GM19238 (cell line): ENCODE results near the gene DUSP1.

Experiments
- DNase-seq: peaks from one replicate; pipeline ENCODE4 v3.0.0; 2011; ENCODE audit warnings: low spot score; ENCODE audit not compliant: insufficient read length

Gene DUSP1

DNA sequence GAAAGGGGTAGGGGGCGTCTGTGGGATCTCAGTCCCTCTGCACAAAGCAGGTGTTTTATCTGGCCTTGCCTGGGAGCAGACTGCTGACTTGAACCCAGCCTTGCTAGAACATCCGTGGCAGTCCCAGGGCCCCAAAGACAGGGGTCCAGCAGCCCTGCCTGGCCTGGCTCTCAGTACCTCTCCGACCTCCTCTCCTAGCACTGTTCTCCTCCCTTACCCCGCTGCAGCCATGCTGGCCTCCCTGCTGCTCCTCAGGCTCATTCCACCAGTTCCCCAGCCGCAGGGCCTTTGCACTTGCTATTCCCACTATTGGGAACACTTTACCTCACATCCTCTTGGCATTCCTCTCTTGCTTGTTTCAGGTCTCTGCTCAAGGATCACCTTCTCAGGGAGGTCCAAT is 45.2 kb downstream of the DUSP1 start:
- DNase-seq: no peak

GRCh38 chr5:172725273-172725672 is 45.7 kb downstream of the DUSP1 start:
- DNase-seq: no peak

DNA sequence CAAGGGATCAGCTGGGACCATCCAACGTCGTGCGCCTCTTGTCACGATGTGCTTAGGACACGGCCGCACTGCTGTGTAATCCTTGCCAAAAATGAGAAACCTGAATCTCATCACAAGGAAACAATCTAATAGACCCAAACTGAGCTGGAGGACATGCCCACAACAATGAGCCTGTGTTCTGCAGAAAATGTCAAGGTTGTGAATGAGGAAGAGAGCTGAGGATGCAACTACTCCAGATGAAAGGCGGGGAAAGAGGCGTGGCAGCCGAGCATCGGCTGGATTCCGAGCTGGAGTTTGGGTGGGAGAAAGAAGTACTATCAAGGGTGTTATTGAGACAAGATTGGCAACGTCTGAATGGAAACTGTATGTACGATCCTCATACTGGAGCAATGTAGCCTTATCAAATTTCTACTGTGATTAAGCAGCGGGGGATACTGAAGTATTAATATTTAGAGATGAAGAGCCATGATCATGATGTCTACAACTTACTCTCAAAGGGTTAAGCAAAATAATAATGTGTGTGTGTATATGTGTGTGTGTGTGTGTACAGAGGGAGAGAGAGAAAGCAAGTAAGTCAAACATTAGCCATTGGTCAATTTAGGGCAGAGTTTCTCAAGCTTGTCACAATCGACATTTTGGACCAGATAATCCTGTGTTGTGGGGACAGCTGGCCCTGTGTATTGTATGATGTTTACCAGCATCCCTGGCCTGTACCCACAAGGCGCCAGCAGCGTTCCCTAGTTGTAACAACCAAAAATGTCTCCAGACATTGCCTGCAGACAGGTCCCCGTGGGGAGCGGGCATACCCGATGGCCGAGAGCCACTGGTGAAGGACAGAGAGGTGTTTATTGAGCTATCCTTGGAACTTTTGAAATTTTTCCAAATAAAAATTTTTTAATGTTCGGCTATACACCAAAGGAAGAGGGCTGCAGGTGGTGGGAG is 46.5 kb downstream of the DUSP1 start:
- DNase-seq: no peak

DNA sequence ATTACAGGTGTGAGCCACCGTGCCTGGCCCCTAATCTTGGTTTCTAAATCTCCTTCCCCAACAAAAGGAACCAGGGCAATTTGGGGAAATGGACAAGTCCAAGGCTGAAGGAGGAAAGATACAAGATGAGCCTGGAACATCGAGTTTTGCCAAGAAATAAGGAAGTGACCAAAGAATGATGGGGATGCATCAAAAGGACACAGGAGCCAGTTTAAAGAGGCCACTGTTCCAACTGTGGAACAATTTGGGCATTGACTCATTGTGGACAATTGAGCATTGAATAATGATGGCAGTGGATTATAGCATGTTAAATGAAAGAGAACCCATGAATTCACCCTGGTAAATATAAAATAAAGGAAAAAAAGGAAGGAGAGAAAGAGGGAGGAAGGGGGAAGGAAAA is 47.5 kb downstream of the DUSP1 start:
- no peak for DNase-seq

DNA sequence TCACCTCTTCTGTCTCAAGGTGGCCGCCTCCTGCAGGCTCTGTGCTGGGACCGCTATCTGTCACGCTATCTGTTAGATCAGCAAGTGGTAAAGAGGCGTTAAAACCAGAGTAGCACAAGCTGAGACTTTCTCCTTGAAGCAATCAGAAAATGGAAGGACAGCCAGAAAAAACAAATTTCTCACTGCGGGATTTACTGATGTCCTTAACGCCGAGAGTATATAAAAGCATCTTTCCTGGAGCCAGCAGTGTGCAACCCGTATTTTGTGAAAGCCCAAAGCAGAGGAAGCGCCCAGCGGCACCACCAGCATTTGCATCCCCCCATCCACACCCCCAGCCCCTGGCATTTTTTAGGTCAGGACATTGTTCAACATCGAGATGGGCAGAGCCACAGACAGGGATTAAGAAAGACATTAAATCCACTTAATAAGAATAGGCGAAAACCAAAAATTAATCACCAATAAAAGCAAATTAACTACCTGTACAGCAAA is 48.6 kb downstream of the DUSP1 start:
- DNase-seq: no peak

- no peak for DNase-seq
These were observed 49.3 kb downstream of the DUSP1 start for GRCh38 chr5:172721455-172722326.

DNA sequence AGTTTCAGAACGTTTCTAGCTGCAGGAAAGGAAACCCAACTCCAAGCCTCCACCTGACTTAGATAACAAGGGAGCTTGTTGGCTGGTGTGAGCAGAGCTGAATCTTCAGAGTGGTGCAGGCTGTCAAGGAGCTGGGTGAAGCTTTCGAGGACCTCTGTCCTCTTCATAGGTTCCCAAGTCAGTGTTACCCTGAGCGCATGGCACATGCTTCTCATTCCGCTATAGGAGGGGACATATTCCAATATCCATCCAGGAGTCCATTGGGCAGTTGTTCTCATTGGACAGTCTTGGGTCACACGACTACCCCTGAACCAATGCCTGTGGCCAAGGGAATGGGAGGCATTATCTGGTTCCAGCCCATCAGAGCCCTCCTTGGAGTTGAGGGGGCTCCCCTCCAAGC is 50.3 kb downstream of the DUSP1 start:
- DNase-seq: no peak

DNA sequence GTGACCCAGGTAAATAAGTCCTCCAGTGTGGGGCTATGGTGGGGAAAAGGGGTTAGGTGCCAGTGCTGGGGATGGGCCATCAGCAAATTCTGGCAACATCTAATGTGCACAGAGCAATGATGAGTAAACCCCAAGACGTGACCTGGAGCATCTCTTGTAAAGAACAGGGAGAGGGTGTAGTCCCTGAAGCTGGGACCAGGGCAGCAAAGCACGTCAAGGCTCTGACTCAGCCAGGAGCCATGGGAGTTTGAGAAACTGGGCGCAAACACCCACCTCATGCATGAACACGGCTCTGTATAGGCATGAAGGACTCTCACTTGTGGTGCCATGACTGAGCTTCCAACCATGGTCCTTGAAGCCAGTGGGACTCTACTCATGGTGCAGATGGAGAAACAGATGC is 51.8 kb downstream of the DUSP1 start:
- DNase-seq: no peak

DNA sequence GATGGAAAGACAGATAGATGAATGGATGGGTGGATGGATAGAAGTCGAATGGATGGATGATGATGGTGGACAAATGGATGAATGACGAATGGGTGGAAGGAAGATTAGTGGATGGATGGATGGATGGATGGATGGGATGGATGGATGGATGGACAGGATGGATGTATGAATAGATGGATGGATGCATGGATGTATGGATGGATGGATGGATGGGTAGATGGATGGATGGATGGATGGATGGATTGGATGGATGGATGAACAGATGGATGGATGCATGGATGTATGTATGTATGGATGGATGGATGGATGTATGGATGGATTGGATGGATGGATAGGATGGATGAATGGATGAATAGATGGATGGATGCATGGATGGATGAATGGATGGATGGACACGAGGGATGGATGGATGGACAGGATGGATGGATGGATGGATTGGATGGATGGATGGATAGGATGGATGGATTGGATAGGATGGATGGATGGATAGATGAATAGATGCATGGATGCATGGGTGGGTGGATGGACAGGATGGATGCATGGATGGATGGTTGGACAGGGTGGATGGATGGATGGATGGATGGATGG is 52.4 kb downstream of the DUSP1 start:
- no peak for DNase-seq
